SH-SY5Y (cell line): ENCODE measurements around the gene RASGRP2.

Source experiments
- GATA2 ChIP-seq: IDR thresholded peaks from 2 replicates; pipeline ENCODE4 v1.6.1; 2011; ENCODE audit warnings: mild to moderate bottlenecking, low read depth, low read length
- GATA3 ChIP-seq: IDR thresholded peaks from 2 replicates; pipeline ENCODE4 v1.6.1; 2011; ENCODE audit warnings: low read depth, mild to moderate bottlenecking, low read length, moderate library complexity

DNA sequence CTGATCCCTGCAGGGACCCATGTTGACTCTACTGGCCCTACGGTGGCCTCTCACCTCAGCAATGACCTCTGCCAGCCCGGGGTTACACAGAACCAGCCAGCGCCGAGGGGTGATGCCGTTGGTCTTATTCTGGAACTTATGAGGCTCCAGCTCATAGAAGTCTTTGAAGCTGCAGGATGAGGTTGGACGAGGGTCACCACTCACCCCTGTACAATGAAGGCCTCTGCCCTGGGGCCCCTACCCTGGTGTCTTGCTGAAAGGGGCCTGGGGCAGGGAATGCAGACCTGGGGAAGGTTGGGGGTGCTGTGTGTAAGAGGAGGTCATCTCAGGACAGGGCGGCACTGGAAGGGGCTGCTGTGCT, 9.1 kb upstream of the RASGRP2 start:
- no peak for TF ChIP-seq GATA3
- no peak for TF ChIP-seq GATA2
